H1 (cell line): ENCODE data around the gene SPOCK1. TPM values are rescaled to one million over a fixed set of nuclear protein-coding genes. Genes with fewer than 3 reads are reported as not detected.

ENCODE experiments used
- GABPA ChIP-seq: IDR thresholded peaks from 2 replicates; pipeline ENCODE4 v1.6.1; 2011; ENCODE audit warnings: mild to moderate bottlenecking, low read length, moderate library complexity, borderline replicate concordance; ENCODE audit not compliant: insufficient read depth
- polyA plus RNA-seq, 7 experiments: library from polyadenylated mRNA; depleted of rRNA in 3 of 7; stranded (reverse) in 5 of 7; unstranded in 2 of 7; fragments of >200 nt in 5 of 7; fragments of 200-250 nt in 2 of 7; gene quantifications; 1 replicate in 5 of 7; 2 replicates in 1 of 7; 4 replicates in 1 of 7; pipeline versions ENCODE4 v1.2.1 to v1.2.3, GENCODE V29; 2011 to 2013; ENCODE audit warnings: missing spikeins in 2 of 7, mixed read lengths in 2 of 7
- total RNA-seq: library from RNA; stranded (reverse); fragmentation: NEBNext Ultra II Directional; extraction: Animal tissue kit (Norgen Biotek cat#: 25700); gene quantifications from 2 replicates; pipeline ENCODE4 v1.2.1, GENCODE V29; 2021

The SPOCK1 gene
- total and polyA plus RNA-seq, 2 of the 8 experiments (the other 6 are each of a cell fraction or from before 2014, with no cell fraction given), result 6.9 to 18.1 TPM

DNA sequence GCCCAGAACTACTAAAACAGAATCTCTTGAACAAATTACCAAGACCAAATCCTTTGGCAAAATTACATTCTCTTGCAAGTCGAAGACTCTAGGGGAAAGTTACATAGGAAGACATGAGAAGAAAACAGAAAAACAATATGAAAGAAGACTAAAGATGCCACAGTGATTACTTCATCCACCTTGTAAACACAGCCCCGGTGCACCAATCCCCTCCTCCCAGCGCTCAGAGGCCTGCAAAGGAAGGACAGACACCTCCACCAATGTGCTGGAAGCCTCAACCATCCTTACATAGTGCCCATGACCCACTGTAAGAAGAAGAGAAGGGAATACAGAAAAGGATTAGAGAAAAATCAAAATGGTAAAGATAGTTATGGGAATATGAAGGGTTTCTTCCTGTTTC, 218.5 kb downstream of the SPOCK1 start (continued):
- TF ChIP-seq GABPA, result no peak
- TF ChIP-seq, all 59 proteins: peak for 0
